SU-DHL-6 (cell line): Measurements from ENCODE around the gene DLEU7.

Experiments
- H2AFZ ChIP-seq: fragments of 200-600 bp; sonication (generic); 2 replicates; pipeline ENCODE4 v1.6.1; 2014; ENCODE audit warnings: low read depth, mild to moderate bottlenecking, moderate library complexity, mixed read lengths, antibody characterized with exemption, low read length; ENCODE audit not compliant: severe bottlenecking
- H3F3A ChIP-seq: fragments of 200-600 bp; shearing (Covaris generic); 2 replicates; pipeline ENCODE4 v1.6.0; 2016; ENCODE audit warnings: antibody characterized with exemption, mild to moderate bottlenecking; ENCODE audit not compliant: insufficient read depth
- H3K27ac ChIP-seq: fragments of 200-600 bp; sonication (generic); 2 replicates; pipeline ENCODE4 v1.5.1; 2016; ENCODE audit warnings: low read depth, mild to moderate bottlenecking, low read length, moderate library complexity, mixed read lengths
- H3K27me3 ChIP-seq: fragments of 200-600 bp; sonication (generic), shearing (Covaris generic); 2 replicates; pipeline ENCODE4 v1.6.0; 2014; ENCODE audit warnings: mild to moderate bottlenecking, low read length
- H3K36me3 ChIP-seq: fragments of 200-600 bp; sonication (generic); 2 replicates; pipeline ENCODE4 v1.6.1; 2014; ENCODE audit warnings: mild to moderate bottlenecking, low read length, mixed read lengths
- H3K4me2 ChIP-seq: fragments of 300-600, 200-600 bp; shearing (Covaris generic), sonication (generic); 2 replicates; pipeline ENCODE4 v1.6.0; 2014; ENCODE audit warnings: low read length, low read depth, mild to moderate bottlenecking; ENCODE audit not compliant: poor library complexity, severe bottlenecking
- H3K4me3 ChIP-seq: fragments of 200-600 bp; sonication (generic); 2 replicates; pipeline ENCODE4 v1.5.1; 2014; ENCODE audit warnings: antibody characterized with exemption, low read length, mild to moderate bottlenecking, mixed read lengths; ENCODE audit not compliant: insufficient read depth, poor library complexity, severe bottlenecking
- H3K79me2 ChIP-seq: fragments of 200-600 bp; sonication (generic); 2 replicates; pipeline ENCODE4 v1.6.1; 2014; ENCODE audit warnings: mild to moderate bottlenecking, low read length, moderate library complexity; ENCODE audit not compliant: insufficient read depth
- H3K9ac ChIP-seq: fragments of 200-600 bp; sonication (generic); 2 replicates; pipeline ENCODE4 v1.7.0; 2014; ENCODE audit warnings: mild to moderate bottlenecking, low read length
- H3K9me2 ChIP-seq: fragments of 200-600 bp; sonication (generic); replicated peaks from 2 replicates; pipeline ENCODE4 v1.6.1; 2014; ENCODE audit warnings: low read length; ENCODE audit not compliant: insufficient read depth
- H3K9me3 ChIP-seq: fragments of 200-600 bp; sonication (generic); 2 replicates; pipeline ENCODE4 v1.6.1; 2014; ENCODE audit warnings: low read length, mixed read lengths; ENCODE audit not compliant: insufficient read depth
- H4K20me1 ChIP-seq: fragments of 200-600 bp; sonication (generic); 2 replicates; pipeline ENCODE4 v1.6.1; 2014; ENCODE audit warnings: low read depth, mild to moderate bottlenecking, antibody characterized with exemption, low read length, moderate library complexity, mixed read lengths
- EZH2phosphoT487 ChIP-seq: fragments of 200-600 bp; sonication (generic), shearing (Covaris generic); conservative IDR thresholded peaks from 2 replicates; pipeline ENCODE4 v1.6.1; 2018; ENCODE audit warnings: mild to moderate bottlenecking, antibody characterized with exemption, low read length, moderate library complexity, mixed read lengths
- TF ChIP-seq, protein P1 (sequence below): fragments of 200-600 bp; sonication (generic); IDR thresholded peaks from one replicate; pipeline ENCODE4 v1.5.1; 2017; ENCODE audit warnings: antibody characterized with exemption, mild to moderate bottlenecking, low read length, moderate library complexity; ENCODE audit not compliant: insufficient read depth, poor library complexity, severe bottlenecking

Gene DLEU7

GRCh38 chr13:50889317-50889716, 45.8 kb upstream of the DLEU7 start:
- H3K79me2 ChIP-seq = no peaks in the 10 kb centered on the region
- H3K9me3 ChIP-seq = no peaks in the 10 kb centered on the region
- H3K9ac ChIP-seq = no peak overlapping the region
- no peak overlapping the region for H3K27ac ChIP-seq
- H3K4me3 ChIP-seq = no peak overlapping the region
- H3K36me3 ChIP-seq = no peaks in the 10 kb centered on the region
- no peak overlapping the region for H3K4me2 ChIP-seq
- H3K27me3 ChIP-seq = no peaks in the 10 kb centered on the region
- H4K20me1 ChIP-seq = no peaks in the 10 kb centered on the region
- TF ChIP-seq, protein P1, sequence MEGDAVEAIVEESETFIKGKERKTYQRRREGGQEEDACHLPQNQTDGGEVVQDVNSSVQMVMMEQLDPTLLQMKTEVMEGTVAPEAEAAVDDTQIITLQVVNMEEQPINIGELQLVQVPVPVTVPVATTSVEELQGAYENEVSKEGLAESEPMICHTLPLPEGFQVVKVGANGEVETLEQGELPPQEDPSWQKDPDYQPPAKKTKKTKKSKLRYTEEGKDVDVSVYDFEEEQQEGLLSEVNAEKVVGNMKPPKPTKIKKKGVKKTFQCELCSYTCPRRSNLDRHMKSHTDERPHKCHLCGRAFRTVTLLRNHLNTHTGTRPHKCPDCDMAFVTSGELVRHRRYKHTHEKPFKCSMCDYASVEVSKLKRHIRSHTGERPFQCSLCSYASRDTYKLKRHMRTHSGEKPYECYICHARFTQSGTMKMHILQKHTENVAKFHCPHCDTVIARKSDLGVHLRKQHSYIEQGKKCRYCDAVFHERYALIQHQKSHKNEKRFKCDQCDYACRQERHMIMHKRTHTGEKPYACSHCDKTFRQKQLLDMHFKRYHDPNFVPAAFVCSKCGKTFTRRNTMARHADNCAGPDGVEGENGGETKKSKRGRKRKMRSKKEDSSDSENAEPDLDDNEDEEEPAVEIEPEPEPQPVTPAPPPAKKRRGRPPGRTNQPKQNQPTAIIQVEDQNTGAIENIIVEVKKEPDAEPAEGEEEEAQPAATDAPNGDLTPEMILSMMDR = no peak
- no peak for TF ChIP-seq EZH2phosphoT487
- no peak overlapping the region for H2AFZ ChIP-seq
- H3F3A ChIP-seq = peaks cover 6% of the 10 kb centered on the region; the same call in 1 of the 2 replicates
- H3K9me2 ChIP-seq = no peaks in the 10 kb centered on the region

- no peaks in the 10 kb centered on the region for H3K9me2 ChIP-seq
- no peak overlapping the region for H3K9ac ChIP-seq
- no peak overlapping the region for H3K27ac ChIP-seq
- H4K20me1 ChIP-seq = no peaks in the 10 kb centered on the region
- no peaks in the 10 kb centered on the region for H3K27me3 ChIP-seq
- H3K4me3 ChIP-seq = no peak overlapping the region
- H2AFZ ChIP-seq = no peak overlapping the region
- peaks cover 6% of the 10 kb centered on the region; the same call in 1 of the 2 replicates for H3F3A ChIP-seq
- H3K9me3 ChIP-seq = no peaks in the 10 kb centered on the region
- no peak overlapping the region for H3K4me2 ChIP-seq
- H3K79me2 ChIP-seq = no peaks in the 10 kb centered on the region
- H3K36me3 ChIP-seq = no peaks in the 10 kb centered on the region
- TF ChIP-seq, protein P1 = no peak
- TF ChIP-seq EZH2phosphoT487 = no peak
Observed at GRCh38 chr13:50888362-50888761, 44.9 kb upstream of the DLEU7 start.

- no peak overlapping the region for H3K9ac ChIP-seq
- no peak overlapping the region for H3K4me2 ChIP-seq
- no peak overlapping the region for H3K27ac ChIP-seq
- H3K36me3 ChIP-seq = no peaks in the 10 kb centered on the region
- H2AFZ ChIP-seq = no peak overlapping the region
- TF ChIP-seq EZH2phosphoT487 = no peak
- TF ChIP-seq, protein P1 = no peak
- 0 out of 2 replicates have a peak, but pooled peaks cover 6% of the 10 kb centered on the region for H3F3A ChIP-seq
- no peak overlapping the region for H3K4me3 ChIP-seq
- H3K9me2 ChIP-seq = no peaks in the 10 kb centered on the region
- H3K27me3 ChIP-seq = no peaks in the 10 kb centered on the region
- no peaks in the 10 kb centered on the region for H3K79me2 ChIP-seq
- H3K9me3 ChIP-seq = no peaks in the 10 kb centered on the region
- no peaks in the 10 kb centered on the region for H4K20me1 ChIP-seq
Observed at GRCh38 chr13:50887151-50887550, 43.7 kb upstream of the DLEU7 start.

DNA sequence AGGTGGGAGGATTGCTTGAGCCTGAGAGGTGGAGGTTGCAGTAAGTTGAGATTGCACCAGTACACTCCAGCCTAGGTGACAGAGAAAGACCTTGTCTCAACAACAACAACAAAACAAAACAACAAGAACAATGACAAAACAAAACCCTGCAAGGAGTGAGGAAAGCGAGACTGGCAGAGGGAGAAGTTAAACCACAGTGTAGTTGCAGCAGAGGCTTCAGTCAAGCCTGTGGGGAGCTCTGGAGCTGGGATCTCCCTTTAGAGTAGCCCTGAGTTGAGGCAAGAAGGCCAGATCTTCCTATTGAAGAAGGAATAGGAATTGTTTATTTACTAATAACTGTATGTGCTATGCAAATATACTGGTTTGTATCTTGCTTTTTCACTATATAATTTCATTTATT, 40.8 kb upstream of the DLEU7 start:
- Histone ChIP-seq H3F3A (no peaks in the 10 kb centered on the region), H3K27ac (no peak overlapping the region), H3K9me2 (no peaks in the 10 kb centered on the region), H2AFZ (no peak overlapping the region), H3K4me3 (no peak overlapping the region), H3K36me3 (no peaks in the 10 kb centered on the region), H3K79me2 (no peaks in the 10 kb centered on the region), H4K20me1 (no peaks in the 10 kb centered on the region), H3K4me2 (no peak overlapping the region), H3K9me3 (no peaks in the 10 kb centered on the region), H3K9ac (no peak overlapping the region), H3K27me3 (no peaks in the 10 kb centered on the region)
- no peak for TF ChIP-seq EZH2phosphoT487
- TF ChIP-seq, protein P1 = no peak
